OCI-LY1 (cell line): ENCODE measurements around the gene FN3K.

Source experiments
- CTCF ChIP-seq: fragments of 200-600 bp; sonication (generic), shearing (Covaris generic); IDR thresholded peaks from 2 replicates; pipeline ENCODE4 v1.5.1; 2017; ENCODE audit warnings: mild to moderate bottlenecking, antibody characterized with exemption, low read length, moderate library complexity, mixed read lengths
- EZH2 ChIP-seq: fragments of 200-600 bp; sonication (generic), shearing (Covaris generic); IDR thresholded peaks from 2 replicates; pipeline ENCODE4 v1.8.0; 2017; ENCODE audit warnings: borderline replicate concordance, mixed run types, mild to moderate bottlenecking, antibody characterized with exemption, low read length, moderate library complexity, mixed read lengths

- TF ChIP-seq EZH2 (no peak), CTCF (no peak)
Observed at GRCh38 chr17:82751571-82752370, 16.4 kb downstream of the FN3K start, which contains the start of gene TBCD.
